IMR-90 (cell line): Measurements from ENCODE around the gene STK25. TPM values are rescaled to one million over a fixed set of nuclear protein-coding genes. Genes with fewer than 3 reads are reported as not detected.

Source experiments
- ATAC-seq: fragments of 200-7000 bp; cut with Tn5 transposase; 2 replicates; pipeline ENCODE4 v1.9.1; 2020; ENCODE audit warnings: low read depth, mild to moderate bottlenecking, moderate library complexity
- BruUV-seq: library from RNA; stranded (reverse); fragments of 400-500 nt; replicated peaks from 2 replicates; lab custom pipeline; 2021; lab: Mats Ljungman, UMichigan
- CTCF ChIA-PET: fragments of 300-600 bp; formaldehyde crosslinking; extraction: SDS; loops from one replicate; lab custom pipeline; 2021; ENCODE audit warnings: antibody characterized with exemption; lab: Yijun Ruan, JAX
- POLR2A ChIA-PET: fragments of 300-600 bp; sonication (Branson Sonifier 250); formaldehyde crosslinking; loops from one replicate; lab custom pipeline; 2022; ENCODE audit warnings: antibody characterized with exemption; ENCODE audit not compliant: unreplicated experiment; lab: Charles Lee
- DNase-seq: peaks from one replicate; pipeline ENCODE4 v3.0.0; 2013
- H2AFZ ChIP-seq: replicated peaks from 2 replicates; pipeline ENCODE3; 2013; ENCODE audit warnings: low read length, mild to moderate bottlenecking; ENCODE audit not compliant: poor library complexity
- H2AK5ac ChIP-seq: 2 replicates; pipeline ENCODE4 v1.6.1; 2013; ENCODE audit warnings: low read depth, low read length, inconsistent platforms
- H2AK9ac ChIP-seq: replicated peaks from 2 replicates; pipeline ENCODE3; 2013; ENCODE audit warnings: mild to moderate bottlenecking, low read depth, low read length, moderate library complexity; ENCODE audit not compliant: poor library complexity
- H2BK120ac ChIP-seq: 2 replicates; pipeline ENCODE4 v1.6.1; 2013; ENCODE audit warnings: low read depth, low read length, inconsistent platforms
- H2BK15ac ChIP-seq: 3 replicates; pipeline ENCODE4 v1.6.1; 2013; ENCODE audit warnings: low read depth, low read length, inconsistent platforms
- H2BK20ac ChIP-seq: 2 replicates; pipeline ENCODE4 v1.6.1; 2013; ENCODE audit warnings: low read depth, mild to moderate bottlenecking, inconsistent platforms, low read length, moderate library complexity
- H2BK5ac ChIP-seq: 2 replicates; pipeline ENCODE4 v1.6.1; 2013; ENCODE audit warnings: mild to moderate bottlenecking, low read depth, low read length, inconsistent platforms; ENCODE audit not compliant: poor library complexity, severe bottlenecking
- H3K14ac ChIP-seq: replicated peaks from 2 replicates; pipeline ENCODE4 v1.6.1; 2013; ENCODE audit warnings: low read depth, low read length, inconsistent platforms
- H3K18ac ChIP-seq: 2 replicates; pipeline ENCODE4 v1.6.1; 2013; ENCODE audit warnings: low read depth, low read length, control low read depth
- H3K23ac ChIP-seq: 2 replicates; pipeline ENCODE4 v1.6.1; 2013; ENCODE audit warnings: low read depth, low read length, inconsistent platforms
- H3K27ac ChIP-seq: 2 replicates; pipeline ENCODE4 v1.5.1; 2013; ENCODE audit warnings: mild to moderate bottlenecking, control low read depth, low read length; ENCODE audit not compliant: insufficient read depth
- H3K27me3 ChIP-seq: 2 replicates; pipeline ENCODE4 v1.6.1; 2013; ENCODE audit warnings: low read length; ENCODE audit not compliant: control insufficient read depth, insufficient read depth
- H3K36me3 ChIP-seq: 2 replicates; pipeline ENCODE4 v1.6.1; 2013; ENCODE audit warnings: low read length, mixed read lengths; ENCODE audit not compliant: control insufficient read depth, insufficient read depth
- H3K4ac ChIP-seq: 2 replicates; pipeline ENCODE4 v1.6.1; 2013; ENCODE audit warnings: low read depth, low read length, inconsistent platforms
- H3K4me1 ChIP-seq: 2 replicates; pipeline ENCODE4 v1.6.1; 2013; ENCODE audit warnings: low read length, mixed read lengths; ENCODE audit not compliant: control insufficient read depth, insufficient read depth
- H3K4me2 ChIP-seq: 2 replicates; pipeline ENCODE4 v1.6.1; 2013; ENCODE audit warnings: low read depth, mild to moderate bottlenecking, control low read depth, low read length, moderate library complexity
- H3K4me3 ChIP-seq: 2 replicates; pipeline ENCODE4 v1.5.1; 2013; ENCODE audit warnings: low read depth, mild to moderate bottlenecking, control low read depth, low read length, moderate library complexity; ENCODE audit not compliant: insufficient read depth
- H3K56ac ChIP-seq: 2 replicates; pipeline ENCODE4 v1.6.1; 2013; ENCODE audit warnings: low read length, inconsistent platforms; ENCODE audit not compliant: insufficient read depth; ENCODE audit errors: extremely low read depth
- H3K79me1 ChIP-seq, 2 experiments: 2 replicates each; pipeline ENCODE4 v1.6.1; 2013; ENCODE audit warnings: low read length in 2 of 2, inconsistent platforms in 1 of 2, low read depth in 1 of 2
- H3K9ac ChIP-seq: 2 replicates; pipeline ENCODE4 v1.6.1; 2013; ENCODE audit warnings: low read depth, low read length, control low read depth
- H3K9me1 ChIP-seq: 2 replicates; pipeline ENCODE4 v1.6.1; 2013; ENCODE audit warnings: low read length, inconsistent platforms; ENCODE audit not compliant: insufficient read depth
- H3K9me3 ChIP-seq: 2 replicates; pipeline ENCODE4 v1.6.1; 2013; ENCODE audit warnings: low read length; ENCODE audit not compliant: control insufficient read depth, insufficient read depth
- H4K20me1 ChIP-seq: 2 replicates; pipeline ENCODE4 v1.6.1; 2013; ENCODE audit warnings: low read length, inconsistent platforms; ENCODE audit not compliant: insufficient read depth
- H4K5ac ChIP-seq: 2 replicates; pipeline ENCODE4 v1.6.1; 2013; ENCODE audit warnings: mild to moderate bottlenecking, low read depth, low read length, control low read depth
- H4K8ac ChIP-seq, 2 experiments: 2 replicates each; pipeline ENCODE4 v1.6.1; 2013; ENCODE audit warnings: low read depth in 2 of 2, low read length in 2 of 2, control low read depth in 1 of 2, inconsistent platforms in 1 of 2
- H4K91ac ChIP-seq: 2 replicates; pipeline ENCODE4 v1.6.1; 2013; ENCODE audit warnings: low read depth, low read length, inconsistent platforms; ENCODE audit not compliant: insufficient read depth
- BHLHE40 ChIP-seq: fragments of 150-350 bp; IDR thresholded peaks from 2 replicates; pipeline ENCODE4 v1.6.1; 2016; ENCODE audit warnings: mild to moderate bottlenecking, low read depth, low read length
- CEBPB ChIP-seq: IDR thresholded peaks from 2 replicates; pipeline ENCODE4 v1.6.1; 2012; ENCODE audit warnings: low read depth, low read length, improper control_type of control experiment
- CHD1 ChIP-seq: IDR thresholded peaks from 2 replicates; pipeline ENCODE4 v1.6.1; 2012; ENCODE audit warnings: low read depth, low read length, improper control_type of control experiment
- CTCF ChIP-seq: conservative IDR thresholded peaks from 2 replicates; pipeline ENCODE4 v1.5.1; 2012; ENCODE audit warnings: mild to moderate bottlenecking, low read depth, low read length, improper control_type of control experiment
- ELK1 ChIP-seq: fragments of 150-350 bp; IDR thresholded peaks from 2 replicates; pipeline ENCODE4 v1.6.1; 2016; ENCODE audit warnings: low read depth, mild to moderate bottlenecking, low read length, moderate library complexity, borderline replicate concordance
- FOS ChIP-seq: fragments of 150-350 bp; IDR thresholded peaks from 2 replicates; pipeline ENCODE4 v1.6.1; 2016; ENCODE audit warnings: low read depth, low read length
- MAFK ChIP-seq: IDR thresholded peaks from 2 replicates; pipeline ENCODE4 v1.6.1; 2012; ENCODE audit warnings: low read depth, low read length, improper control_type of control experiment
- MAZ ChIP-seq: IDR thresholded peaks from 2 replicates; pipeline ENCODE4 v1.6.1; 2012; ENCODE audit warnings: low read depth, mild to moderate bottlenecking, low read length, improper control_type of control experiment, moderate library complexity, borderline replicate concordance
- MXI1 ChIP-seq: IDR thresholded peaks from 2 replicates; pipeline ENCODE4 v1.6.1; 2012; ENCODE audit warnings: low read depth, mild to moderate bottlenecking, low read length, moderate library complexity, borderline replicate concordance
- NFE2L2 ChIP-seq: fragments of 150-350 bp; IDR thresholded peaks from 2 replicates; pipeline ENCODE4 v1.6.1; 2016; ENCODE audit warnings: low read depth, mild to moderate bottlenecking, low read length
- POLR2A ChIP-seq: IDR thresholded peaks from 2 replicates; pipeline ENCODE4 v1.6.1; 2012; ENCODE audit warnings: mild to moderate bottlenecking, low read depth, low read length
- RAD21 ChIP-seq: IDR thresholded peaks from 2 replicates; pipeline ENCODE4 v1.6.1; 2012; ENCODE audit warnings: low read length, improper control_type of control experiment
- RCOR1 ChIP-seq: IDR thresholded peaks from 2 replicates; pipeline ENCODE4 v1.6.1; 2012; ENCODE audit warnings: mild to moderate bottlenecking, low read length, improper control_type of control experiment; ENCODE audit not compliant: insufficient replicate concordance
- RFX5 ChIP-seq: IDR thresholded peaks from 2 replicates; pipeline ENCODE4 v1.8.0; 2012; ENCODE audit warnings: low read depth, mild to moderate bottlenecking, low read length, moderate library complexity
- SMC3 ChIP-seq: fragments of 150-350 bp; IDR thresholded peaks from 2 replicates; pipeline ENCODE4 v1.6.1; 2016; ENCODE audit warnings: low read depth, mild to moderate bottlenecking, antibody characterized with exemption, low read length, moderate library complexity
- USF2 ChIP-seq: fragments of 150-350 bp; IDR thresholded peaks from 2 replicates; pipeline ENCODE4 v1.6.1; 2017; ENCODE audit warnings: mild to moderate bottlenecking, antibody characterized with exemption, low read length, low read depth
- WGBS, 2 experiments: methylation state at CpG; one replicate each; pipeline versions ENCODE4 v1.1.5 to v1.1.7; 2013; ENCODE audit warnings: missing lambda C conversion rate in 2 of 2; ENCODE audit not compliant: insufficient read length in 1 of 2; ENCODE audit errors: extremely low coverage in 2 of 2; 5-methylcytosine and 5-hydroxymethylcytosine counted together
- dilution Hi-C: fragments of 300-500 bp; cut with HindIII; formaldehyde crosslinking; loops from one replicate; pipeline ENCODE4 v1.14.3; 2018; ENCODE audit warnings: low sequenced_read_pairs; ENCODE audit not compliant: unreplicated experiment
- in situ Hi-C: fragments of 300-500 bp; cut with MboI; formaldehyde crosslinking; loops from 3 replicates; pipeline ENCODE4 v1.14.3; 2019; ENCODE audit warnings: low sequenced_read_pairs, inconsistent platforms, mixed read lengths
- intact Hi-C: fragments of 100-400 bp; cut with micrococcal nuclease; formaldehyde crosslinking; loops from 2 replicates; pipeline ENCODE4 v1.10.0; 2022
- polyA plus RNA-seq, 3 experiments: library from polyadenylated mRNA; depleted of rRNA; stranded (reverse); fragments of >200 nt; gene quantifications; 2 replicates each; pipeline ENCODE4 v1.2.3, GENCODE V29; 2012; ENCODE audit warnings: low replicate concordance in 1 of 3
- total RNA-seq: library from RNA; depleted of rRNA; stranded (reverse); fragments of >200 nt; gene quantifications from 2 replicates; pipeline ENCODE4 v1.2.3, GENCODE V29; 2012

The STK25 gene
- total and polyA plus RNA-seq, 2 of the 4 experiments (the other 2 are of a cell fraction): 258 to 392 TPM

- no peak overlapping the region for H2AFZ ChIP-seq
- no peak overlapping the region for H3K23ac ChIP-seq
- ChIA-PET POLR2A (no interaction called here), CTCF (no interaction called here)
- H3K9me3 ChIP-seq: no peaks in the 10 kb centered on the region
- H2AK5ac ChIP-seq: no peak overlapping the region
- H3K27ac ChIP-seq: no peak overlapping the region
- DNase-seq (no peak), ATAC-seq (no peak)
- no peaks in the 10 kb centered on the region for H3K9me1 ChIP-seq
- intact Hi-C loops: no loop called here
- dilution Hi-C loops: no loop called here
- no TSS peak for BruUV-seq
- H3K4ac ChIP-seq: no peak overlapping the region
- H3K56ac ChIP-seq: no peak overlapping the region
- no peak overlapping the region for H2BK15ac ChIP-seq
- H2AK9ac ChIP-seq: no peak overlapping the region
- WGBS, 2 experiments: no CpG with 5 or more reads among the region's 11 CpGs
- H3K14ac ChIP-seq: no peak overlapping the region
- peaks cover 18% of the 10 kb centered on the region; the same call in 1 of the 2 replicates for H3K27me3 ChIP-seq
- no peak overlapping the region for H3K9ac ChIP-seq
- H3K4me1 ChIP-seq: peaks cover 7% of the 10 kb centered on the region
- H4K5ac ChIP-seq: no peak overlapping the region
- no peaks in the 10 kb centered on the region for H3K79me1 ChIP-seq
- no peak overlapping the region for H3K18ac ChIP-seq
- TF ChIP-seq MXI1: no peak
- TF ChIP-seq NFE2L2: no peak
- no peak for TF ChIP-seq POLR2A
- no peak for TF ChIP-seq SMC3
- TF ChIP-seq FOS: no peak
- TF ChIP-seq ELK1: no peak
- TF ChIP-seq RAD21: no peak
- no peak for TF ChIP-seq MAZ
- TF ChIP-seq RFX5: no peak
- TF ChIP-seq CEBPB: no peak
- no peak for TF ChIP-seq MAFK
- TF ChIP-seq RCOR1: no peak
- no peak for TF ChIP-seq CTCF
- no peak for TF ChIP-seq USF2
- TF ChIP-seq BHLHE40: no peak
- TF ChIP-seq CHD1: no peak
- no peak overlapping the region for H4K91ac ChIP-seq
- H3K4me2 ChIP-seq: no peak overlapping the region
- in situ Hi-C loops: no loop called here
- H2BK5ac ChIP-seq: no peak overlapping the region
- H3K4me3 ChIP-seq: no peak overlapping the region
- no peak overlapping the region for H4K8ac ChIP-seq
- H3K36me3 ChIP-seq: no peaks in the 10 kb centered on the region
- no peak overlapping the region for H2BK20ac ChIP-seq
- H4K20me1 ChIP-seq: no peaks in the 10 kb centered on the region
- H2BK120ac ChIP-seq: no peak overlapping the region
Measured at GRCh38 chr2:241539616-241540374, 31.4 kb upstream of the STK25 start.
